Left lobe of liver (tissue), 2 donors: ENCODE data around the gene PHYHIPL. TPM values are rescaled to one million over a fixed set of nuclear protein-coding genes. Genes with fewer than 3 reads are reported as not detected.
"Not testable (repeated sequence)": the region's sequence is repeated elsewhere in the genome, so short reads cannot be mapped to it uniquely, and the experiment has no call there.

Experiments
- ATAC-seq: fragments of 200-7000 bp; cut with Tn5 transposase; one replicate; pipeline ENCODE4 v1.9.1; 2020; ENCODE audit warnings: mild to moderate bottlenecking, moderate library complexity
- DNase-seq: peaks from one replicate; pipeline ENCODE4 v3.0.0-alpha.2; 2020; ENCODE audit warnings: low spot score
- total RNA-seq: library from RNA; stranded (reverse); gene quantifications from one replicate; pipeline ENCODE4 v1.2.1, GENCODE V29; 2021
- donor health status: DM: no; HTN: no; CAD: no; lungs with moderate emphysema.
- donor health status: DM: no; HTN: yes; CAD: no.

Gene PHYHIPL
- total RNA-seq, 1 donor from 2014 or later: 0.93 TPM

DNA sequence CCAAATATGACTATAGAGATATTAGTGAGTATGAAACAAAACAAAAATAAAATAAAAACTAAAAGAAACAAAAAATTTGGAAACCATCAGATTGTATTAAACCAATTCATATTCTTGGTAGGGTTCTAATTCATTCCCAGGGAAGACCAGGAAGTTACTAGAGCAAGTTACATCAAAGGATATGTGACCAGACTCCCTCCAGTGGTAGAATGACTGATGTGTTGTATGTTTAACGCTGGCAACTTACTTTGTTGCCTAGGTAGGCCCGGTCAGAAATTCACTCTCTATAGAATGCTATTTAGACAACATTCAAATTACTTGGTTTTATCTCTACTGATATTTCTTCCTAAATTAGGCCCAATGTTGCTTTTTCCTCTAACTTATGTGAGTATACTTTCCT is 5.2 kb downstream of the PHYHIPL start:
- DNase-seq: no peak
- peak; percentile 88 for ATAC-seq

DNA sequence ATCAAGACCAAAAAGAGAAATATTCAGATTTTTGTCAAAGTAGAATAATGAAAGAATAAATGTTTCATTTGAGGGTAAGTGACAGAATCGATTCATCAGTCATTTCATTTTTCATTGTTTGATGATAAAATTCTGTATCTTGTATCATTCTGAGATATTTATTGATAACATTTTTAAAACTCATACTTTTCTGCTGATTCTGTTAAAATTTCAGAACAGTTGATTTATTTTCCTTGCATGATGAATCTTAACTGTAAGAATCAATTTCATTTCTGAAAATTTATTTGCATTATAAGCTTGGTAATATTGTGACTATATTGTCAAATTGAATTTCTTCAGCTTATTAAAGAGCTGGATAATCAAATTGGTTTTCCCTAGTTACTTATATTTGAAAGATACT is 13.9 kb downstream of the PHYHIPL start:
- ATAC-seq: no peak

DNA sequence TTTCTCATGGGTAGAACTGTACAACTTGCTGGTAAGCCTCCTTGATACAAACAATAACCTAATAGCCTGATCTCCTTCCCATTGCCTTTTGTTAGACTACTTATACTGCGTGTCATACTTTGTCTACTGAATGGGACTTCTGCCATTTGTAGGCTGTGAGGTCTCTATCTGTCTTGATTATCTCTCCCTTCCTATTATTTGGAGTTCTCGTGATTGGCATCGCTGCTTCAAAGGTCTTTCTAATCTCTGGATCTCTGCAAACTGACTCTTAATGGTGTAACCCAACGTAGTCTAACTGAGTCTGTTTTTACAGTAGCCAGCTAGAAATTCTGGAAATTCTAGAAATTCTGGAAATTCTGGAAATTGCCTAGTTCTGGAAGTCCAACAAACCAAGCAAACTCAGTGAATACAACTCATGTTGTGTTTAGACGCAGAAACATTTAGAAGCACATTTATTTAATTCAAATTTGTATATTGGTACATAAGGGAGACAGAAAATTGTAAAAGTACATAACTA is 29.8 kb downstream of the PHYHIPL start:
- no peak for DNase-seq
- no peak for ATAC-seq

More for the DNA sequence above, 13.9 kb downstream of the PHYHIPL start:
- DNase-seq: no peak

DNA sequence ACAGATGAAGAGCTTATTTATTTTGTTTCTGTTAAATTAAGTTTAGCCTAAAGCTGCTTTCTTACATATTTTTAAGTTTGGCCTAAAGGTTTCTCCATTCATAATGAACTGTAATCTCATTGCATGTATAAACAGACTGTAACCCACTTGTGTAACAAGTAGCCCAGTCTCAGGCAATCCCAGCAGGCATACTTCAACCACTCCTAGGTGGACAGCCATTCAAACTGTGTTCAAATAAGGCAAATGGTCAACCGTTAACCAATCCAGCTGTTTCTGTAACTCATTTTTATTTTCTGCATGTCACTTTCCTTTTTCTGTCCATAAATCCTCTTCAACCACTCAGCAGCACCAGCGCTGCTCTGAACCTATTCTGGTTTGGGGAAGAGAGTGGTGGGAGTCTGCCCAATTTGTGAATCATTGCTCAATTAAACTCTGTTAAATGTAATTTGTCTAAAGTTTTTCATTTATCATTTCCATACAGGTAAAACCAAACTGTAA is 35.9 kb downstream of the PHYHIPL start:
- no peak for DNase-seq
- ATAC-seq: no peak

DNA sequence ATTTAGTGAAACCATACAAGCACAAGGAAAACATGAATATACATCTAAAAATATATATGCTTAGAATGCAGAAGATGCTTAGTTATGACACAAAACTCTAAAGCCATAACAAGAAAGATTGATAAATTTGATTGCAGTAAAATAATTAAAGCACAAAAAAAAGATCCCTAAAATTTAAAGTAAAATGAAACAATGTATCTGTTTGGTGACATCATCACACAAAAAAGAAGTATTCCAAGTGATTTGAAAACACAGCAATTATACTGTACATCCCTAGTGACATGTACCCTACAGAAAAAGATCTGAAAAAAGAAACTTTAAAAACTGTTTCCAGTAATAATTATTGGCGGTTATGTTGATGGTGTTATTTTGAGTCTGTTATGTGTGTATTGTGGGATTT is 37.7 kb downstream of the PHYHIPL start:
- no peak for DNase-seq
- ATAC-seq: no peak

DNA sequence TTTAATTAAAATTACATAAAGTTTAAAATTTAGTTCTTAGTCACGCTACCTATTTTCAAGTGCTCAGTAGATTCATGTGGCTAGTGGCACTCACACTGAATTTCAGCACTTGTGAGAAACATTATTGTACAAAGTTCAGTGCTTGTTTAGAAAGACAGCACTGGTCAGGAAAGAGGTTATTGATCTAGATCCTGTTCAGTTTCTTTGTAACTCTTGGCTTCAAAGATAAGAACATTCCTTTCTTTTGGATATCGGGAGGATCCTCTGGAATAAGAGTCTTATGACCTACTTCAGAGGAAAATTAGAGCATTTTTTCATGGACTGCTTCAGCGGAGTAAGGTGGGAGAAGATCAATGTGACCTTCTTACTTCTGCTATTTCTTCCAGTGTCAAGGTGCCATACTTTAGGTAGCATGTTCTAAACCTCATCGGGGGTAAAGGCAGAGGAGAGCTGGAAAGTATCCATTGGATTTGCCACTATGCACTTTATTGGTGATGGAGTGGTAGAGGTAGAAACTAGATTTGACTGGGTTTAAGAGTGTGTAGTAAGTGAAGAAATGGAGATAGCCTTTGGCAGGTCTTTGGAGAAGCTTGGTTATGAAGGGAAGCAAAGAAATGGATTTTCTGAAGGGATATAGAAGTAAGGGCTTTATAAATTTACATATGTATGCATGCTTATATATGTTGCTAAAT is 39.9 kb downstream of the PHYHIPL start:
- ATAC-seq (peak; percentile 45), DNase-seq (no peak)

DNA sequence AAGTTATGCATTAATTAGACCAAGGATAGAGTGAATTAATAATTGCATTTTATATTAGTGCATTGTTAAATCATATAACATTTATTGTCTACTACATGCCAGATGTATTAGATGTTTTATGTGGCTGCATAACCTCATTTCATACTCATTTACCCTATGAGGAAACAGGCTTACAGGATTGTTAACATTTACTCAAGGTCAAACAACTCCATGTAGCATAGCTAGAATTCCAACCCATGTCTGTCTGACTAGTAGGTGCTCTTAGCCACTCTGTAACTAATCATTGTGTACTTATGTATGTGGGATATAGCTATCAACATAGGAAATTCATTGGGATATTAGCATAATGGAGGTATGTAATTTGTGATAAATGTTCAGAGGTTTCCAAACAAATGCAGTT is 46.3 kb downstream of the PHYHIPL start:
- no peak for ATAC-seq
- no peak for DNase-seq

DNA sequence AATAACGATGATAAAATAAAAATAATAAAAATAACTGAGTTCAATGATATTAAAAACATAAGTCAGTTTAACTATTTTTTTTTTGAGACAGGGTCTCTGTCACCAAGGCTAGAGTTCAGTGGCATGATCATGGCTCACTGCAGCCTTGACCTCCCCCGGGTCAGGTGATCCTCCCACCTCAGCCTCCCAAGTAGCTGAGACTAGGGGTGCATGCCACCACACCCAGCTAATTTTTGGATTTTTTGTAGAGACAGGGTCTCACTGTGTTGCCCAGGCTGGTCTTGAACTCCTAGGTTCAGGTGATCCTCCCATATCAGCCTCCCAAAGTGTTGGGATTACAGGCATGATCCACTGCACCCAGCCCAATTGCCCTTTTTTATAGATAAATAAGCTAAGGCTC is 47.2 kb downstream of the PHYHIPL start:
- ATAC-seq, DNase-seq: not testable (repeated sequence)

DNA sequence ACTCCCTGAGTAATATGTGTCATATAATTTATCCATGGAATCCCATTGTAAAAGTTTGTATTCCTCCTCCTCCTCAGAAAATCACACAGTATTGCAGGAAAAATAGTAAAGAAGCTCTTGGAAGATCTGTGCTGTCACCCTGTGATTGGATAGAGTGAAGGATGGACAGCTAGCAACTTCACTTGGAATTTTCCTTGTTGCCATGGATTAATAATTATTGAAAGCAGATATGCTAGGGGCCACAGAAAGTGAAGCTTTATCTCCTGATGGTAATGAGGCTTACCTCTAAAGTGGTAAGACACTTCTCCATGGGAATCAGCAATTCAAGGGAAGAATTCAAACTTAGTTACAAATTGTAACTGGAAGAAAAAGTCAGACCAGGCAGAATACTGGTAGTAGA is 48.8 kb downstream of the PHYHIPL start:
- DNase-seq (no peak), ATAC-seq (no peak)

DNA sequence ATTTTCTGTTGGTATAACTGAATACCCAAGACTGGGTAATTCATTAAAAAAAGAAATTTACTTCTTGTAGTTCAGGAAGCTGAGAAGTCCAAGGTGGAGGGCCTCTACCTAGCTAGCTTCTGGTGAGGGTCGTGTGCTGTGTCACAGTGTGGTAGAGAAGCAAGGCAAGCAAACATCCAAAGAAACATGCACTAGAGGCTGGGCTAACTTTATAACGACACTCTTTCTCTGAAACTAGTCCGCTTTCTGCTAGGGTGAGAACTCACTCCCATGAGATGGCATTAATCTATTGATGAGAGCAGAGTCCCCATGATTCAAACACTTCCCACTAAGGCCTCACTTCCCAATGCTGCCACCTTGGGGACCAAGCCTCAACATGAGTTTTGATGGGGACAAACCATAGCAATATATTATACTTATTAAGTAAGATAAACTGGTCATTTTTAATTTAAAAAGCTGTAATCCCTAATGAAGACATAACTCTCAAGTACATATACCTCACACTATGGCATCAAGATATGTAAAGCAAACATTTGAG is 50.8 kb downstream of the PHYHIPL start:
- ATAC-seq: peak; percentile 44
- no peak for DNase-seq

DNA sequence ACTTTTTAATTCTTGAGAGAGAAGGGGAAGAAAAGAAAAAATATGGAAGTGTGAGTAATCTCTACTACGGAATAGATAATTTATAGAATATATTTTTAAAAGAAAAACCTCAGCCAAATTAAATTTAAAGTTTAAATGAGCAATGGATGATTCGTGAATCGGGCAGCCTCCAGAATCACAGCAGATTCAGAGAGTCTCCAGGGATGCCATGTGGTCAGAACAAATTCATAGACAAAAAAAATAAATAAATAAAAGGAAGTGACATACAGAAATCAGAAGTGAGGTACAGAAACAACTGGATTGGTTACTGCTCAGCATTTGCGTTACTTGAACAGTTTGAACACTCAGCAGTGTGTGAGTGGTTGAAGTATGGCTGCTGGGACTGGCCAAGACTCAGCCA is 53.0 kb downstream of the PHYHIPL start:
- ATAC-seq: no peak
- no peak for DNase-seq

DNA sequence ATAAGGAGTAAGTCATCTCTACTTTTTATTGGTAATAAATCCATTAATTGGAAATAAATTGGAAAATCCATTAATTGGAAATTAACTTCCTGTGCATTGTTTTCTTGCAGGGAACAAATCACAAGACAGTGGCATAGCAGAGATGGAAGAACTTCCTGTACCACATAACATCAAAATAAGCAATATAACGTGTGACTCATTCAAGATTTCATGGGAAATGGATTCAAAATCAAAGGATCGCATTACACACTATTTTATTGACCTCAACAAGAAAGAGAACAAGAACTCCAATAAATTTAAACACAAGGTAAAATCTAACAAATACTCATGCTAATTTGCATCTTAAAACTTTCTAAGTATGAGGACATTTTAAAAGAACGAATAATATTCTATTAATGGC is 57.8 kb downstream of the PHYHIPL start:
- ATAC-seq (no peak), DNase-seq (no peak)

DNA sequence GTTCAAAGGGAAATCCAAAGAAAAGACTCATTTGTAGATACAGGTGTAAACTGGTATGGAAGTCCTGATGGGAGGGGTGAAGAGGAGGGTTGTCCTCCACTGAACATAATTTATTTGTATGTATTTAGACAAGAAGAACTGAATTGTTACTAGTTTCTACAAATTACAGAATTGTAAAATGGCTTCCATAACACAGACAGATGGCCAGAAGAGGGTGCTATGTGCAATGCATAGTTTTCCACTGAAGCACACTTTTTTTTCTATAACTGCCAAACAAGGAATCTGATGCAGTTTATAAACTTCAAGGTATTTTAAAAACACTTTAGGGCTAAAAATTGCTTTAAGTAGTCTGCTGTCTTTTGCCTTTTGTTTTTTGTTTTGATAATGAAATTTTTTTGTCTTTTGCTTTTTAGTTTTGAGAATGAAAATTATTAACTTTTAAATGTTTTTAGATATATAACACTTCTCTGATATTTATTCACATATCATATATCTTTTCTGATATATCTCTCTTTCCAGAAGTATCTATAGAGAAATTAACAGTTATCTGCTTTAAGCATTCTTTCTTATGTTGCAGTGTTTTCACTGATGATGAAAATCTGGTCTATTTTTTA is 58.5 kb downstream of the PHYHIPL start:
- ATAC-seq (peak; percentile 66), DNase-seq (no peak)

DNA sequence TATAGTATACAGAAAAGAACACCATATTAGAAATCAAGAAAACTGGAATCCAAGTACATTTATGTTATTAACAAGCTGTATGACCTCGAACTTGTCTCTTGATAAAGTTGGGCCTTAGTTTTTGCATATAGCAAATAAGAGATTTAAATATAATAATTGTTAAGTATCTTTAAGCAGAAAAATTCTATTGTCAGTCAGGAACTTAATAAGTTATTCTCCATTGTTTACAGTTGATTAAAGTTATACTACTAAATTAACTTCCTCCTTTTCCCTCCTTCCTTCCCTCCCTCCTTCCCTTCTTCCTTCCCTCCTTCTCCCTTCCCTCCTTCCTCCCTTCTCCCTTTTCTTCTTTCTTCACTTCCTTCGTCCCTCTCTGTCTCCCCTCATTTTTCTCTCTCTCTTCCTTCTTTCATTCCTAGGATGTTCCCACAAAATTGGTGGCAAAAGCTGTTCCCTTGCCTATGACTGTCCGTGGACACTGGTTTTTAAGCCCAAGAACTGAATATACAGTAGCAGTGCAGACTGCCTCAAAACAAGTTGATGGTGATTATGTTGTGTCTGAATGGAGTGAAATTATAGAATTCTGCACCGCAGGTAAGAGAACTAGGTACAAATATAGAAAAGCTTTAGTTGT is 59.7 kb downstream of the PHYHIPL start:
- no peak for DNase-seq

DNA sequence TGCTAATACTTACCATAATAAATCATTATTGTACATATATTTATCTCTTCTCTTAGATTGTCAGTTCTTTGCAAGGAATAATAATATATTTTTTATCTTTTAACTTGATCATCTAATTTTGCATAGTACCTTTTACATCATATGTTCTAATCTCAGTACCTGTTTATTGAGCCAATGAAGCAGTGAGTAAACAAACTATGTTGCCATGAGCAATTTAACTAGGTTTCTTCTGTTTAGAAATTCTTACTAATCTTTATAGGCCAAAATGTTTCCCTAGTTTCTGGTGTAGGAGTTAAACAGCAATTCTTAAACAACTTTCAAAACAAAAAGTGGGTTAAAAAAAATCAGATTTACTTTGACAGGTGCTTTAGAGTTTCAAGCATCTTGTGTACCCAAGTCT is 61.3 kb downstream of the PHYHIPL start:
- DNase-seq (no peak), ATAC-seq (no peak)

More for the DNA sequence above, 59.7 kb downstream of the PHYHIPL start:
- no peak for ATAC-seq

DNA sequence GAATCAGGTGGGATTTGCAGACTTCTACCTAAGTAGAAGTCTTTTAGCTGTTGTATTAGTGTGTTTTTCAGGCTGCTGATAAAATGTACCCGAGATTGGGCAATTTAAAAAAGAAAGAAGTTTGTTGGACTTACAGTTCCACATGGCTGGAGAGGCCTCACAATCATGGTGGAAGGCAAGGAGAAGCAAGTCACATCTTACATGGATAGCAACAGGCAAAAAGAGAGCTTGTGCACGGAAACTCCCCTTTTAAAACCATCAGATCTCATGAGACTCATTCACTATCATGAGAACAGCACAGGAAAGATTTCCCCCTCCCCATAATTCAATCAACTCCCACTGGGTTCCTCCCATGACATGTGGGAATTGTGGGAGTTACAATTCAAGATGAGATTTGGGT is 62.7 kb downstream of the PHYHIPL start:
- DNase-seq, ATAC-seq: not testable (repeated sequence)

DNA sequence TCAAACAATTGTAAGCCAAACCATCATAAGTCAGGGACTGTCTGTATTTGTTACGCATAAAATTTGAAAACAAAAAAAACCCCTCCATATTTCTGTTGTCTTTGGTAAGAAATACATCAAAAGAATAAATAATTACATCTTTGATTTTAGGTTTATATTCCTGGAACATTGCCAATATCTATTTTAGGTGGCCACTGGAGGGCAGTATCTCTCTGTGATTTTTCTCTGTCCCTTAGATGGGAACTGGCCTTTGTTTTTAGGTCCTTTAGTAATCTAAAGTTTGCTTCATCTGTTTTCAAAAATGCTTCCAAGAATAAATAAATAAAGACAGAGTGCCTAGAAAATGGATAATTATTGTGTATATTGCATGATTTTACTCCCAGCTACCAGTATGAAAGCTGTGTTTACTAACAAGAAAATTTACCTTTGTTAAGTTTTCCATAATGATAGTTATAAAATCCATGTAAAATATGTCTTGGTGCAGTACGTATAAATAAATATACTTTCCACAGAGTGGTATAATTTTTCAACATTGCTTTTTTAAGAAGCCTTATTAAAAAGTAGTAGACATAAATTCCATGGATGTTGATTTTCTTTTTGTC is 64.2 kb downstream of the PHYHIPL start:
- ATAC-seq: peak; percentile 69
- no peak for DNase-seq

DNA sequence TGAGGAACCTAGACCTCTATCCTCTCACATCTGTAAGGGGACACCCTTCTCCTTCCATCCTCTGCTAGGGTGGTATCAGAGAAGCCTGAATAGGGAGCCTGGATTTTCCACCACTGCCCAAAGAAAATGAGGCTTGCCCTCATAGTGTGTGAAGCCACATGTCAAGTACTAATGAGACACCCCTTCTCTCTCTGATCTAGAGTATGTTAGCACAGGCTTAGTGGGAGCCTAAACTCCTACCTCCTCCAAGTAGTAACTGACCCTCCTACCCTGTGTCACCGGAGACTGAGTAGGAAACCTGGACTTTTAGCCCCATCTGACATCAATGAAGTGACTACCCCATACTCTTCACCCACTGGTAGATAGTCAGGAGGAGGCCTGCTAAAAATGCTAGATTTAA is 65.6 kb downstream of the PHYHIPL start:
- DNase-seq: no peak
- ATAC-seq: no peak

DNA sequence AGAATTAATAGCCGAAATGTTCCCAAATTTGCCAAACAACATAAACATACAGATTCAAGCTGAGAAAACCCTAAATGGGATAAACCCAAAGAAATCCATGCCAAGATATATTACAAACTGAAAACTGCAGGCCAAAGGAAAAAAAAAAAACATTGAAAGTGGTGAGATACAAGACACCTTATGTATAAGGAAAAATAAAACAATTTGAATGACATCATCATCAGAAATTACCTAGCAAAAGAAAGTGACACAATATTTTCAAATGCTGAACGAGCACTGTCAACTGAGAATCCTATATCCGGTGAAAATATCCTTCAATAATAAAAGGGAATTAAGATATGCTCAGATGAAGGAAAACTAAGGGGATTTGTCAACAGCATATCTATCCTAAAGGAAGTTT is 66.5 kb downstream of the PHYHIPL start:
- DNase-seq: no peak
- ATAC-seq: no peak

DNA sequence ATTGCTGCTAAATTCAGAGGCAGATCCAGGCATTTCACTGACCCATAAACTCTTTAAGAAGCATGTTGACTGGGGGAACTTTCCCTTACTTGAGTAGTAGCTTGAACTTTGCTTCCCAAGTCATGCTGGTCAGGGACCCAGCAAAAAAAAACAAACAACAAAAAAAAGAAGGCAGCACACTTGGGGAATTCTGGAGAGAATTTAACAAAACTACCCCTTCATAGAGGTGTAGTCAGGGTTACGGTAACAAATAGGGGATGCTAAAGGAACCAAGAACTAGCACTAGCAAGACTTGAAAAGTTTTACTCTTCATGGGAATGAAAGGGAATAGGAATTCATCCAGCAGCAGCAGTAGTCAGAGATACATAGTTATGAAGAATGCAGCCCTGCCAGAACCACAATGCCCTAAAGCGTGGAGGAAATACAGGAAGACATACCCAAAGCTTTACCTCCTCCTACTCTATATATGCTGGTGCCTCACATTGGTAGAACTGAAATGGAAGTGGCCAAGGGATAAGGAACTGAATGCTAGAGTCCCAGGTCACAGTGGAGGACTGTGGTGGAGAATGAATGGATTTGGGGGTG is 67.3 kb downstream of the PHYHIPL start:
- DNase-seq: no peak

DNA sequence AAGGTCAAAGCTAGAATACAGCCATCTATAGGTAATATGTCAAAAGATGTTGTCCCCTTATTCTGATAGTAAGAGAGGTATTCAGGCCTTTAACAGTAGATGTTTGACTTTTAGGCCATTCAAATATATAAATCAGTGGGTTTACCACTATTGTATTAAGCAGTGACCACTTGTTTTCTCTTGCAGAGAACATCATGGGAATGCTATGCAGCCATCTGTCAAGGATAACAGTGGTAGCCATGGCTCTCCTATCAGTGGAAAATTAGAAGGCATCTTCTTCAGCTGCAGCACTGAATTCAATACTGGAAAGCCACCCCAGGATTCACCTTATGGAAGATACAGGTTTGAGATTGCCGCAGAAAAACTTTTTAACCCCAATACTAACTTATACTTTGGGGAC is 68.4 kb downstream of the PHYHIPL start:
- DNase-seq (no peak), ATAC-seq (no peak)

More for the DNA sequence above, 67.3 kb downstream of the PHYHIPL start:
- no peak for ATAC-seq
